ENCODE results near the gene RBMS3. TPM values are rescaled to one million over a fixed set of nuclear protein-coding genes. Genes with fewer than 3 reads are reported as not detected.

The RBMS3 gene
- total and polyA plus RNA-seq, 2 experiments from 2014 or later = 3.2 to 7.4 TPM

- TF ChIP-seq REST (IDR thresholded peaks at IDR 0.05; ENCODE audit: unreplicated experiment) = no peak
- TF ChIP-seq CTCF (conservative IDR thresholded peaks at IDR 0.05; ENCODE audit: low read depth in 2 of 2) = no peak
- TF ChIP-seq EZH2phosphoT487 (IDR thresholded peaks at IDR 0.05; ENCODE audit: unreplicated experiment) = no peak
- TF ChIP-seq EZH2 (IDR thresholded peaks at IDR 0.05; ENCODE audit: low read depth, unreplicated experiment) = no peak
- no peak for TF ChIP-seq STAT1 (IDR thresholded peaks at IDR 0.05; ENCODE audit: unreplicated experiment)
- no peak for TF ChIP-seq ZNF331 (CRISPR knock-in tag; IDR thresholded peaks at IDR 0.05; ENCODE audit: low read depth)
- no peak for TF ChIP-seq JUNB (IDR thresholded peaks at IDR 0.05; ENCODE audit: unreplicated experiment)
These were observed 185.0 kb downstream of the RBMS3 start (continued) for GRCh38 chr3:29465836-29466235.

- no peaks in the 10 kb centered on the region for H3F3A ChIP-seq (replicated peaks; ENCODE audit: low read depth)
- Mint-ChIP-seq H3K36me3 (ENCODE audit: low read depth) (no peaks in the 10 kb centered on the region), H3K9me3 (no peaks in the 10 kb centered on the region), H3K27me3 (ENCODE audit: insufficient read depth, low read depth, poor library complexity) (no peaks in the 10 kb centered on the region), H3K27ac (no peak overlapping the region), H3K4me1 (peaks cover 25% of the 10 kb centered on the region), H3K4me3 (no peak overlapping the region)
- H3K27ac ChIP-seq (ENCODE audit: low read depth) = no peak overlapping the region
- H3K4me1 ChIP-seq (ENCODE audit: insufficient read depth) = peaks cover 21% of the 10 kb centered on the region
- H2AFZ ChIP-seq = no peak overlapping the region
- no peaks in the 10 kb centered on the region for H3K9me2 ChIP-seq (ENCODE audit: insufficient read depth)
- ATAC-seq (no peak), DNase-seq (ENCODE audit: low spot score) (no peak)
- H4K20me1 ChIP-seq (replicated peaks; ENCODE audit: insufficient read depth) = no peaks in the 10 kb centered on the region
- peak overlapping the region; percentile 10 for H3K4me2 ChIP-seq
- no peaks in the 10 kb centered on the region for H3K79me2 ChIP-seq (replicated peaks; ENCODE audit: insufficient read depth)
- no peaks in the 10 kb centered on the region for H3K36me3 ChIP-seq (ENCODE audit: insufficient read depth)
- H3K4me3 ChIP-seq = no peak overlapping the region
- H3K27me3 ChIP-seq (ENCODE audit: insufficient read depth) = no peaks in the 10 kb centered on the region
- no peak for TF ChIP-seq EZH2phosphoT487 (IDR thresholded peaks at IDR 0.05; ENCODE audit: unreplicated experiment)
- TF ChIP-seq JUNB (IDR thresholded peaks at IDR 0.05; ENCODE audit: unreplicated experiment) = no peak
- TF ChIP-seq ZNF114 (CRISPR knock-in tag; IDR thresholded peaks at IDR 0.05) = no peak
- no peak for TF ChIP-seq ETS1 (IDR thresholded peaks at IDR 0.05)
- no peak for TF ChIP-seq CTCF (conservative IDR thresholded peaks at IDR 0.05; ENCODE audit: low read depth in 2 of 2)
- no peak for TF ChIP-seq REST (IDR thresholded peaks at IDR 0.05; ENCODE audit: unreplicated experiment)
- no peak for TF ChIP-seq NANOG (IDR thresholded peaks at IDR 0.05; ENCODE audit: borderline replicate concordance)
- TF ChIP-seq POLR2AphosphoS5 (IDR thresholded peaks at IDR 0.05; ENCODE audit: low read depth) = no peak
- no peak for TF ChIP-seq EZH2 (IDR thresholded peaks at IDR 0.05; ENCODE audit: low read depth, unreplicated experiment)
- no peak for TF ChIP-seq STAT1 (IDR thresholded peaks at IDR 0.05; ENCODE audit: unreplicated experiment)
- TF ChIP-seq ZNF331 (CRISPR knock-in tag; IDR thresholded peaks at IDR 0.05; ENCODE audit: low read depth) = no peak
These were observed 185.6 kb downstream of the RBMS3 start for GRCh38 chr3:29466442-29466841.
